Measurements from ENCODE around the gene ADCY7.

- TF ChIP-seq CTCF (conservative IDR thresholded peaks at IDR 0.05) (no peak), EZH2 (IDR thresholded peaks at IDR 0.05; ENCODE audit: low read depth) (no peak)
Measured at GRCh38 chr16:50238868-50239301, 27.5 kb upstream of the ADCY7 start.
